NCI-H1930 (cell line): ENCODE data around the gene SMIM33.
"Not testable (repeated sequence)": the region's sequence is repeated elsewhere in the genome, so short reads cannot be mapped to it uniquely, and the experiment has no call there.

Source experiments
- DNase-seq, 2 experiments: peaks; one replicate each; lab custom pipeline; 2025; lab: John Stamatoyannopoulos, UW

The SMIM33 gene

GRCh38 chr5:139470821-139471300, at the start of gene SMIM33:
TSS of gene SMIM33 (plus strand) at chr5:139471004. CDS start at chr5:139471122, 118 bp downstream.
- no peak for DNase-seq

GRCh38 chr5:139422307-139422893, 48.4 kb upstream of the SMIM33 start:
- DNase-seq, result peak in 1 of 2 experiments; percentile 23

- no peak for DNase-seq
Observed at GRCh38 chr5:139425497-139425896, 45.3 kb upstream of the SMIM33 start.

- DNase-seq, result no peak
Observed at GRCh38 chr5:139426203-139426885, 44.5 kb upstream of the SMIM33 start.

GRCh38 chr5:139430015-139430414, 40.8 kb upstream of the SMIM33 start:
- DNase-seq, result no peak

GRCh38 chr5:139431706-139432105, 39.1 kb upstream of the SMIM33 start:
- DNase-seq, result no peak

GRCh38 chr5:139435676-139436075, 35.1 kb upstream of the SMIM33 start:
- DNase-seq, result no peak

- DNase-seq, result no peak
Observed at GRCh38 chr5:139438707-139439012, 32.1 kb upstream of the SMIM33 start.

GRCh38 chr5:139439013-139439903, 31.5 kb upstream of the SMIM33 start, which contains the start of gene DNAJC18:
TSS of gene DNAJC18 (minus strand) at chr5:139439525. CDS start at chr5:139439445, 80 bp downstream.
- DNase-seq, result peak; percentile 77 to 83

GRCh38 chr5:139440416-139440815, 30.4 kb upstream of the SMIM33 start:
- not testable (repeated sequence) for DNase-seq

- no peak for DNase-seq
Observed at GRCh38 chr5:139443831-139444453, 26.9 kb upstream of the SMIM33 start.

- DNase-seq, result no peak
Observed at GRCh38 chr5:139445325-139446170, 25.3 kb upstream of the SMIM33 start.

- DNase-seq, result no peak
Observed at GRCh38 chr5:139446956-139447779, 23.6 kb upstream of the SMIM33 start.

- no peak for DNase-seq
Observed at GRCh38 chr5:139451176-139451575, 19.6 kb upstream of the SMIM33 start.

GRCh38 chr5:139451878-139452660, 18.7 kb upstream of the SMIM33 start:
- no peak for DNase-seq

GRCh38 chr5:139453683-139454567, 16.9 kb upstream of the SMIM33 start:
- no peak for DNase-seq

- DNase-seq, result no peak
Observed at GRCh38 chr5:139454568-139455290, 16.1 kb upstream of the SMIM33 start.

- no peak for DNase-seq
Observed at GRCh38 chr5:139456776-139457175, 14.0 kb upstream of the SMIM33 start.
